Calu3 (cell line): ENCODE results near the gene SLC38A8. TPM values are rescaled to one million over a fixed set of nuclear protein-coding genes. Genes with fewer than 3 reads are reported as not detected.

Experiments used
- BruUV-seq: library from RNA; stranded (reverse); fragments of 400-500 nt; replicated peaks from 2 replicates; lab custom pipeline; 2021; lab: Mats Ljungman, UMichigan
- CTCF ChIA-PET: fragments of 300-600 bp; sonication (Branson Sonifier 250); formaldehyde crosslinking; loops from one replicate; lab custom pipeline; 2022; ENCODE audit warnings: antibody characterized with exemption; lab: Charles Lee
- DNase-seq: peaks from one replicate; pipeline ENCODE4 v3.0.0; 2022
- H3K27ac Mint-ChIP-seq: one replicate; pipeline ENCODE4 v1.8.0; 2022; ENCODE audit warnings: mixed read lengths; ENCODE audit not compliant: unreplicated experiment
- H3K27me3 Mint-ChIP-seq: one replicate; pipeline ENCODE4 v1.8.0; 2022; ENCODE audit warnings: mixed read lengths; ENCODE audit not compliant: unreplicated experiment
- H3K36me3 Mint-ChIP-seq: one replicate; pipeline ENCODE4 v1.8.0; 2022; ENCODE audit warnings: mild to moderate bottlenecking, moderate library complexity, mixed read lengths; ENCODE audit not compliant: insufficient read depth, unreplicated experiment
- H3K4me1 Mint-ChIP-seq: one replicate; pipeline ENCODE4 v1.8.0; 2022; ENCODE audit warnings: mild to moderate bottlenecking, low read depth, mixed read lengths; ENCODE audit not compliant: unreplicated experiment
- H3K4me3 Mint-ChIP-seq: one replicate; pipeline ENCODE4 v1.8.0; 2022; ENCODE audit warnings: mild to moderate bottlenecking, low read depth, moderate library complexity, mixed read lengths; ENCODE audit not compliant: unreplicated experiment
- H3K9me3 Mint-ChIP-seq: one replicate; pipeline ENCODE4 v1.8.0; 2022; ENCODE audit warnings: low read depth, mixed read lengths; ENCODE audit not compliant: unreplicated experiment
- intact Hi-C: fragments of 100-400 bp; cut with micrococcal nuclease; formaldehyde crosslinking; loops from one replicate; pipeline ENCODE4 v1.10.0; 2022; ENCODE audit not compliant: unreplicated experiment
- total RNA-seq: library from RNA; stranded (reverse); gene quantifications from 2 replicates; pipeline ENCODE4 v1.2.3, GENCODE V29; 2022
- TF ChIP-seq, protein P1 (sequence below): fragments of 200-600 bp; IDR thresholded peaks from one replicate; pipeline ENCODE4 v1.8.0; 2022; ENCODE audit warnings: antibody characterized with exemption; ENCODE audit not compliant: unreplicated experiment

Gene SLC38A8
- total RNA-seq, 1 experiment from 2014 or later: not detected

DNA sequence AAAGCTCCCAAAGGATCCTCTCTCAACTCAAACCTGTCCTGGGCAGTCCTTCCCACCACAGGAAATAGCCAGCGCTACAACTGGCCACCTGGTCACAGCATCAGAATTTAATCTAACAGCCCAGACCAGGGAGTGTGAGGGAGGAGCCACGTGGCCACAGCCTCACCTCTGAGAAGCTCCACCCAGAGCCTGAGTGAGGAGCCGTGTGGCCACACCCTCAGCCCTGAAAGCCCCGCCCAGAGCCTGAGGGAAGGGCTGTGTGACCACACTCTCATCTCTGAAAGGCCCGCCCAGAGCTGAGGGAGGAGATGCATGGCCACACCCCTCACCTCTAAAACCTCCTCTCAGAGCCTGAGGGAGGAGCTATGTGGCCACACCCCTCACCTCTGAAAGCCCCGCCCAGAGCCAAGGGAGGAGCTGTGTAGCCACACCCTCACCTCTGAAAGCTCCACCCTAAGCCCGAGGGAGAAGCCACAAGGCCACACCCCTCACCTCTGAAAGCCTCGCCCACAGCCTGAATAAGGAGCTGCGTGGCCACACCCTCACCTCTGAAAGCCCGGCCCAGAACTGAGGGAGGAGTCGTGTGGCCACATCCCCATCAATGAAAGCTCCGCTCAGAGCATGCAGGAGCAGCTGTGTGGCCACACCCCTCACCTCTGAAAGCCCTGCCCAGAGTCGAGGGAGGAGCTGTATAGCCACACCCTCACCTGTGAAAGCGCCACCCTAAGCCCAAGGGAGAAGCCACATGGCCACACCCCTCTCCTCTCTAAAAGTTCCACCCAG lies 28.6 kb downstream of the SLC38A8 start:
- H3K27me3 Mint-ChIP-seq: peaks cover 38% of the 10 kb centered on the region
- peak overlapping the region; percentile 4 for H3K4me3 Mint-ChIP-seq
- no TSS peak for BruUV-seq
- H3K4me1 Mint-ChIP-seq: peaks cover 8% of the 10 kb centered on the region
- no peaks in the 10 kb centered on the region for H3K36me3 Mint-ChIP-seq
- DNase-seq: peak; percentile 98
- TF ChIP-seq, protein P1, sequence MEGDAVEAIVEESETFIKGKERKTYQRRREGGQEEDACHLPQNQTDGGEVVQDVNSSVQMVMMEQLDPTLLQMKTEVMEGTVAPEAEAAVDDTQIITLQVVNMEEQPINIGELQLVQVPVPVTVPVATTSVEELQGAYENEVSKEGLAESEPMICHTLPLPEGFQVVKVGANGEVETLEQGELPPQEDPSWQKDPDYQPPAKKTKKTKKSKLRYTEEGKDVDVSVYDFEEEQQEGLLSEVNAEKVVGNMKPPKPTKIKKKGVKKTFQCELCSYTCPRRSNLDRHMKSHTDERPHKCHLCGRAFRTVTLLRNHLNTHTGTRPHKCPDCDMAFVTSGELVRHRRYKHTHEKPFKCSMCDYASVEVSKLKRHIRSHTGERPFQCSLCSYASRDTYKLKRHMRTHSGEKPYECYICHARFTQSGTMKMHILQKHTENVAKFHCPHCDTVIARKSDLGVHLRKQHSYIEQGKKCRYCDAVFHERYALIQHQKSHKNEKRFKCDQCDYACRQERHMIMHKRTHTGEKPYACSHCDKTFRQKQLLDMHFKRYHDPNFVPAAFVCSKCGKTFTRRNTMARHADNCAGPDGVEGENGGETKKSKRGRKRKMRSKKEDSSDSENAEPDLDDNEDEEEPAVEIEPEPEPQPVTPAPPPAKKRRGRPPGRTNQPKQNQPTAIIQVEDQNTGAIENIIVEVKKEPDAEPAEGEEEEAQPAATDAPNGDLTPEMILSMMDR: no peak
- CTCF ChIA-PET: interaction anchor here (0.6 to 2.0 kb wide), 13 partner anchors 8 to 837 kb away, joined by 3 to 13 read pairs (median 4); partner anchors contain the start of gene OSGIN1
- intact Hi-C loops: no loop called here
- no peaks in the 10 kb centered on the region for H3K9me3 Mint-ChIP-seq
- peak overlapping the region; percentile 16 for H3K27ac Mint-ChIP-seq

DNA sequence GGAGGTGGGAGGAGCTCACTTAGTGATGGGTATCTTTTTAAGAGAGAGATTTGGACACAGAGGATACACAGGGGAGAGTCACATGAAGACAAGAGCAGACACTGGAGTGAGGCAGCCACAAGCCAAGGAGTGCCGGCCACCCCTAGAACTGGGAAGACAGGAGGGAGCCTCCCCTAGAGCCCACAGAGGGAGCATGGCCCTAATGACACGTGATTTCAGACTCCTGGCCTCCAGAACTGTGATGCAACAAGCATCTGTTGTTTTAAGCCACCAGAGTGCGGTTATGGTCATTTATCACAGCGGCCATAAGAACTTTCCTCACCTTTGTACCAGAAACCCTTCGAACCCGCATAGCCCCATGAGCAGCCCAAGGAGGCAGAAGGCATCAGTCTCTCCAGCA lies 33.3 kb downstream of the SLC38A8 start:
- Mint-ChIP-seq H3K36me3 (no peaks in the 10 kb centered on the region), H3K27ac (no peak overlapping the region), H3K4me1 (peaks cover 1% of the 10 kb centered on the region), H3K9me3 (no peaks in the 10 kb centered on the region), H3K27me3 (peaks cover 61% of the 10 kb centered on the region), H3K4me3 (no peak overlapping the region)
- CTCF ChIA-PET: interaction anchor here (0.9 kb wide), 1 partner anchor 16 kb away, joined by 3 read pairs; no protein-coding TSS in a partner anchor
- intact Hi-C loops: no loop called here
- TF ChIP-seq, protein P1: no peak
- DNase-seq: no peak
- BruUV-seq: no TSS peak

DNA sequence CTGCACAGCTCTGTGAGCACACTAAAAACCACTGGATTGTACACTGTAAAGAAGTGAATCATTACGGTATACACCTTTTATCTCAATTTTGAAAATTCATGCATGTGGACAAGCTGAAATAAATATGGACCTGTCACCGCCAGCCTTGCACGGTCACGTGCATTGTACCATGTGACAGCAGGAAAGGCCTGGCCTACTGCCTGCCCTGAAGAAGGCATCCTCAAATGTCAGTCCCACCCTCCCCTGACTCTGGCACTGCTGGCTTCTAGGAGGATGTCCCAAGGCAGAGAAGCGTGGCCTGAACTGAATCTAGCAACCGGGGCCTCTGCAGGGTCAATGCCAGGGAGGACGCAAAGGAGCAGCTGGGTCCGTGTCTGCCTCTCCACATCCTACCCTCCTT lies 34.6 kb downstream of the SLC38A8 start:
- Mint-ChIP-seq H3K4me3 (no peak overlapping the region), H3K27ac (no peak overlapping the region), H3K4me1 (no peaks in the 10 kb centered on the region), H3K27me3 (peaks cover 74% of the 10 kb centered on the region), H3K36me3 (no peaks in the 10 kb centered on the region), H3K9me3 (no peaks in the 10 kb centered on the region)
- no TSS peak for BruUV-seq
- TF ChIP-seq, protein P1: no peak
- intact Hi-C loops: no loop called here
- CTCF ChIA-PET: no interaction called here
- no peak for DNase-seq

DNA sequence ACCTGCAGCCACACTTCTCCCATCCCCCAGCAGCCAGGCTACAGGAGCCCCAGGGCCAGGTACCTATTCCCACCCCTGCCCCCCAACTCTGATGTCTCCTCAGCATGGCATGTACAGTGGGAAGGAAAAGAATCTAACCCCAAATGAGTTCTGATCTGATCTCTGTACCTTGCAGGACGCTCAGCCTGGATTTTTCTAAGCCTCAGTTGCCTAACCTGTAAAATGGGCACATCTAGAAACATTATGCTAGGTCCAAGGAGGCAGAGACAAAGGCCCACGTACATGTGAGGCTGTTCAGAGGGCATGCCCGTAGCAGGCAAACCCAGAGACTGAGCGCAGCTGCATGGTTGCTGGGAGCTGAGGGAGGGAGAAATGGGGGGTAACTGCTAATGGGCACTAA lies 35.1 kb downstream of the SLC38A8 start:
- CTCF ChIA-PET: no interaction called here
- intact Hi-C loops: no loop called here

More for the DNA sequence above, 35.1 kb downstream of the SLC38A8 start:
- Mint-ChIP-seq H3K36me3 (no peaks in the 10 kb centered on the region), H3K27me3 (peaks cover 78% of the 10 kb centered on the region), H3K9me3 (no peaks in the 10 kb centered on the region), H3K4me1 (no peaks in the 10 kb centered on the region), H3K27ac (no peak overlapping the region), H3K4me3 (no peak overlapping the region)
- no peak for DNase-seq
- TF ChIP-seq, protein P1: no peak
- no TSS peak for BruUV-seq
